Cardiac muscle cell (in vitro differentiated cells and primary cell): ENCODE measurements around the gene FALEC. TPM values are rescaled to one million over a fixed set of nuclear protein-coding genes. Genes with fewer than 3 reads are reported as not detected.

Source experiments
- DNase-seq, 2 donors: peaks; one replicate each; pipeline versions ENCODE4 v3.0.0 to v3.0.0-alpha.2; 2010 to 2017; ENCODE audit warnings: low read depth in 1 of 2, low spot score in 1 of 2
- H3K27ac ChIP-seq: fragments of 200-600 bp; sonication (generic); 2 replicates; pipeline ENCODE4 v1.5.1; 2016
- H3K27me3 ChIP-seq: fragments of 200-600 bp; sonication (generic); 2 replicates; pipeline ENCODE4 v1.6.0; 2016; ENCODE audit warnings: control low read depth
- H3K36me3 ChIP-seq: fragments of 200-600 bp; sonication (generic); 2 replicates; pipeline ENCODE4 v1.5.1; 2016; ENCODE audit warnings: control low read depth
- H3K4me1 ChIP-seq: fragments of 200-600 bp; sonication (generic); 2 replicates; pipeline ENCODE4 v1.8.1; 2017; ENCODE audit warnings: low read depth, mild to moderate bottlenecking, mixed run types
- H3K4me3 ChIP-seq: fragments of 200-600 bp; sonication (generic); 2 replicates; pipeline ENCODE4 v1.5.1; 2016; ENCODE audit warnings: mild to moderate bottlenecking
- H3K9me3 ChIP-seq: fragments of 200-600 bp; sonication (generic); 2 replicates; pipeline ENCODE4 v1.5.1; 2017; ENCODE audit warnings: low read depth, mild to moderate bottlenecking, control low read depth
- polyA plus RNA-seq: library from polyadenylated mRNA; unstranded; fragments of >200 nt; fragmentation: Nextera tagmentation; extraction: Ambion mirVana; gene quantifications from 2 replicates; pipeline ENCODE4 v1.2.1, GENCODE V29; 2016
- total RNA-seq: library from RNA; depleted of rRNA; stranded (reverse); fragments of >200 nt; gene quantifications from 2 replicates; pipeline ENCODE4 v1.2.3, GENCODE V29; 2016
- TF ChIP-seq, protein P1 (sequence below): IDR thresholded peaks from 2 replicates; pipeline ENCODE4 v1.5.1; 2012; ENCODE audit warnings: low read depth, mild to moderate bottlenecking, low read length

FALEC gene
- total and polyA plus RNA-seq, 2 experiments from 2014 or later = 3.9 to 4.7 TPM

DNA sequence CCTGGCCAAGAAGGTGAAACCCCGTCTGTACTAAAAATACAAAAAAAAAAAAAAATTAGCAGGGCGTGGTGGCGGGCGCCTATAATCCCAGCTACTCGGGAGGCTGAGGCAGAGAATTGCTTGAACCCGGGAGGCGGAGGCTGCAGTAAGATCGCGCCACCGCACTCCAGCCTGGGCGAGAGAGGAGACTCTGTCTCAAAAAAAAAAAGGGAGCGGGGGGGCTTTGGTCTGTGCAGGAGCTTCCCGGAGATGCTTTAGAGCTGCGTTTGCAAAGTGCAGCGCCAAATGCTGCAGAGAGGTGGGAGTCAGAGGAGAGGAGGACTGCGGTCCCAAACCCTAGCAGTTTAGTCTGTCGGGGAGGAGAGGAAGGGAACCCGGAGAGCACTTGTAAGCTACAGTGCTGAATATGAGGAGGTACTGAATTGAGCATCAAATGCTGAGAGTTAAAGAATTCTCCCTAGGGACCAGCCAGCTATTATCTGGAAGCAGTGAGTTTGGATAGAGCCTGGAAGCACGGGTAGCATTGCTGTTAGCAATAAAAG is 569 bp downstream of the FALEC start:
- Histone ChIP-seq H3K27me3 (no peaks in the 10 kb centered on the region), H3K27ac (no peak overlapping the region), H3K9me3 (no peaks in the 10 kb centered on the region), H3K36me3 (no peaks in the 10 kb centered on the region), H3K4me1 (peaks cover 11% of the 10 kb centered on the region), H3K4me3 (peak overlapping the region; percentile 43)
- peak in 1 of 2 donors; percentile 21 for DNase-seq
- TF ChIP-seq, protein P1, sequence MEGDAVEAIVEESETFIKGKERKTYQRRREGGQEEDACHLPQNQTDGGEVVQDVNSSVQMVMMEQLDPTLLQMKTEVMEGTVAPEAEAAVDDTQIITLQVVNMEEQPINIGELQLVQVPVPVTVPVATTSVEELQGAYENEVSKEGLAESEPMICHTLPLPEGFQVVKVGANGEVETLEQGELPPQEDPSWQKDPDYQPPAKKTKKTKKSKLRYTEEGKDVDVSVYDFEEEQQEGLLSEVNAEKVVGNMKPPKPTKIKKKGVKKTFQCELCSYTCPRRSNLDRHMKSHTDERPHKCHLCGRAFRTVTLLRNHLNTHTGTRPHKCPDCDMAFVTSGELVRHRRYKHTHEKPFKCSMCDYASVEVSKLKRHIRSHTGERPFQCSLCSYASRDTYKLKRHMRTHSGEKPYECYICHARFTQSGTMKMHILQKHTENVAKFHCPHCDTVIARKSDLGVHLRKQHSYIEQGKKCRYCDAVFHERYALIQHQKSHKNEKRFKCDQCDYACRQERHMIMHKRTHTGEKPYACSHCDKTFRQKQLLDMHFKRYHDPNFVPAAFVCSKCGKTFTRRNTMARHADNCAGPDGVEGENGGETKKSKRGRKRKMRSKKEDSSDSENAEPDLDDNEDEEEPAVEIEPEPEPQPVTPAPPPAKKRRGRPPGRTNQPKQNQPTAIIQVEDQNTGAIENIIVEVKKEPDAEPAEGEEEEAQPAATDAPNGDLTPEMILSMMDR = no peak

DNA sequence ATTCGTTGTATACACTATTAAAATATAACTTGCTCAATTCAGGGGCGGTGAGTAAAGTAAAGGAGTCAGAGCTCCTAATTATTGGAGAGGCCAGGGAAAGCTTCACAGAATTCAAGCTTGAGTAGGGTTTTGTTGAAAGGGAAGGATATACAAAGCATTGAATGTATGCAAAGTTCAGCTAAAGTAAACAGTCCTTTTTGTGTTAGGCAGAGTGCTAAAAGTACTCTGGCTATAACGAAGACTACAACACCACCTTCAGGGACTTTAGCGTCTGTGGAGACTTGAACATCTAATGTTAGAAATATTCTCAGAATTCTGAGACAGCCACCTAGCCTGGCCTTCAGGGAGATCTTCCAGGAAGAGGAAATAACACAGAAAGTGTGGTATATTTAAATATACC is 1.1 kb downstream of the FALEC start:
- Histone ChIP-seq H3K36me3 (no peaks in the 10 kb centered on the region), H3K4me1 (peaks cover 11% of the 10 kb centered on the region), H3K27me3 (no peaks in the 10 kb centered on the region), H3K9me3 (no peaks in the 10 kb centered on the region), H3K4me3 (peak overlapping the region; percentile 43), H3K27ac (no peak overlapping the region)
- TF ChIP-seq, protein P1 = no peak
- DNase-seq = no peak

DNA sequence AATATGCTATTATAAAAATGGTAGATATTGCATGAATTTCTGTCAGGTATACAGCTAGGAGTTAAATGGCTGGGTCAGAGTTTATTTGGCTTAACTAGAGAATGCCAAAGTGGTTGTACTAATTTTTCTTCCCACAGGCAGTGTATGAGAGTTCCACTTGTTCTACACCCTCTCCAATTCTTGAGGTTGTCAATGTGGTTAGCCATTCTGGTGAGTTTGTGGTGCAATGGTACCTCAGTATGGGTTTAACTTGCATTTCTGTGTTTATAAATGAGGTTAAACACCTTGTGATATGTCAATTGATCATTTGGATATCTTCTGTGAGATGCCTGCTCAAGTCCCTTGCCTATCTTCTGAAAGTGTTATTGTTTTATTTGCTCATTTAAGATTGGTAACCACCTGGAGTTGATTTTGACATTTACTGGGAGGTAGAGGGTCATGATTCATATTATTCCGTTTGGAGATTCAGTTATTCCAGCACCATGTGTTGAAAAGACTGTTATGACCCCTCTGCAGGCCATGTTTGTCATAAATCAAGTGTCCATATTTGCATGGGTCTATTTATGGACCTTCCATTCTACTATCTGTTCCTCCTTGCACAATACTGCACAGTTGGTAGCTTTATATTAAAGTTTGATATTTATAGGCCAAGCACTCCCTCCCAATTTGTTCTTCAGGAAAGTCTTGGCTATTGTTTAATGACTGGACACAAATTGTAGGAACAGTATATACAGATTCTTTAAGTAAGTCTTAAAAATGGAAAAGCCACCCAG is 5.8 kb downstream of the FALEC start:
- TF ChIP-seq, protein P1 = no peak
- H3K4me3 ChIP-seq = no peak overlapping the region
- peaks cover under 1% of the 10 kb centered on the region for H3K4me1 ChIP-seq
- DNase-seq = no peak
- no peaks in the 10 kb centered on the region for H3K27me3 ChIP-seq
- H3K9me3 ChIP-seq = no peaks in the 10 kb centered on the region
- H3K36me3 ChIP-seq = no peaks in the 10 kb centered on the region
- no peak overlapping the region for H3K27ac ChIP-seq

DNA sequence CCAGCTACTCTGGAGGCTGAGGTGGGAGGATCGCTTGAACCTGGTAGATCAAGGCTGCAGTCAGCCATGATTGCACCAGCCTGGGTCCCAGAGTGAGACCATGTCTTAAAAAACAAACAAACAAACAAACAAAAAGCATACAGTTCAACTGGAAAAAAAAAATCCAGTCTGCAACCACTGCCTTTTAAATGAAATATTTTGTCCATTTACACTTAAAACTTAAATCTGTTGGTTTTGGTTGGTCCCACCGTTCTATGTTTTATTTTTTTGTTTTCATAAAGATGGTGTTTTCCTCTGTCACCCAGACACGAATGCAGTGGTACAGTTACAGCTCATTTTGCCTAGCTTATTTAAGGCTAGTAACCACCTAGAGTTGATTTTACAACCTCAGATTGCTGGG is 9.8 kb downstream of the FALEC start:
- no peaks in the 10 kb centered on the region for H3K9me3 ChIP-seq
- H3K36me3 ChIP-seq = no peaks in the 10 kb centered on the region
- H3K4me3 ChIP-seq = no peak overlapping the region
- no peaks in the 10 kb centered on the region for H3K4me1 ChIP-seq
- TF ChIP-seq, protein P1 = no peak
- DNase-seq = no peak
- H3K27me3 ChIP-seq = no peaks in the 10 kb centered on the region
- H3K27ac ChIP-seq = no peak overlapping the region

DNA sequence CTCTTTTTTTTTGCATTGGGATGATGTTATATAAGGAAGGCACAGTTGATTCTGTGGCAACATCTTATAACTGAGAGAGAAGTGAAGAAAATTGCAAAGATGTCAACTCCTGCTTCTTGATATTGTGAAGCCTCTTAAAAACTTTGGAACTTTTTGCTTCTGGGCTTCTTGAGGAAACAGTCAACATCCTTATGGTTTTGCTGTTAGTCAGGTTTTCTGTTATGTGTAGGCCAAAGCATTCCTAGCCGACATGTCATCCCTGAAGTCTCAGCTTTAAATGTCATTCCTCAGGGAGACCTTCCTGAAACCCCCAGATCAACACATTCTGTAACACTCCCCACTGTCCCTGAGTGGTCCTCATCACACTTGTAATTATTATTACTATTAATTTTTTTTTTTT is 12.6 kb downstream of the FALEC start:
- Histone ChIP-seq H3K4me1 (no peaks in the 10 kb centered on the region), H3K27me3 (no peaks in the 10 kb centered on the region), H3K4me3 (no peak overlapping the region), H3K9me3 (no peaks in the 10 kb centered on the region), H3K27ac (no peak overlapping the region), H3K36me3 (no peaks in the 10 kb centered on the region)
- DNase-seq = no peak
- TF ChIP-seq, protein P1 = no peak
